ENCODE measurements around the gene MFNG.
A peak's percentile ranks its signal among the peaks of the same experiment; 100 is the strongest.

DNA sequence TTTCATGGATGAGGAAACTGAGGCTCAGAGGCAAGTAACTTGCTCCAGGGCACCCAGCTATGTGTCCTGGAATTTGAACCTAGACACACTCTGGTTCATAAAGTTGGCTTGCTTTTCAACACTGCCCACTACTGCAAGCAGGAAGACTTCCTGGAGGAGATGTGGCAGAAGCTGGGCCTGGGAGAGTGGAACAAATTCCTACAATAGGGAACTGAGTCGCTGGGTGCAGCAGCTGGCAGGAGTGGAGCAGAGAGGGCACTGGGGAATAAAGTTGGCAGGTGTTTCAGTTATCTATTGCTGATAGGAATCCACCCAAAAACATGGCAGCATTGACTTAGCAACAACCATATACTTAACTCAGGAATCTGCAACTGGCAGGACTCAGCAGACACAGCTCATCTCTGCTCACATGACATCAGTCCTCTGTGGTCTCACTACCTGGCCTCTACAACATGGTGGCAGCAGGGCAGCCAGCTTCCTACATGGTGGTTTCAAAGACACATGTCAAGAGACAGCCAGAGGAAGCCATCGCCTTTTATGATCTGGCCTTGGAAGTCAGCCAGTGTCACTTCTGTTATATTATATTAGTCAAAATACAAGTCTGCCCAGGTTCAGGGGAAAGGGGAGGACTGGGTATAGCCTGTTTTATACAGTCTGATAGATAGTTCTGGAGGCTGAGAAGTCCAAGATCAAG lies 43.6 kb upstream of the MFNG start:
- TF ChIP-seq POLR2AphosphoS5 (IDR thresholded peaks at IDR 0.05) (peak; percentile 44), POLR2A (IDR thresholded peaks at IDR 0.05) (no peak)
- TF ChIP-seq, protein P1, sequence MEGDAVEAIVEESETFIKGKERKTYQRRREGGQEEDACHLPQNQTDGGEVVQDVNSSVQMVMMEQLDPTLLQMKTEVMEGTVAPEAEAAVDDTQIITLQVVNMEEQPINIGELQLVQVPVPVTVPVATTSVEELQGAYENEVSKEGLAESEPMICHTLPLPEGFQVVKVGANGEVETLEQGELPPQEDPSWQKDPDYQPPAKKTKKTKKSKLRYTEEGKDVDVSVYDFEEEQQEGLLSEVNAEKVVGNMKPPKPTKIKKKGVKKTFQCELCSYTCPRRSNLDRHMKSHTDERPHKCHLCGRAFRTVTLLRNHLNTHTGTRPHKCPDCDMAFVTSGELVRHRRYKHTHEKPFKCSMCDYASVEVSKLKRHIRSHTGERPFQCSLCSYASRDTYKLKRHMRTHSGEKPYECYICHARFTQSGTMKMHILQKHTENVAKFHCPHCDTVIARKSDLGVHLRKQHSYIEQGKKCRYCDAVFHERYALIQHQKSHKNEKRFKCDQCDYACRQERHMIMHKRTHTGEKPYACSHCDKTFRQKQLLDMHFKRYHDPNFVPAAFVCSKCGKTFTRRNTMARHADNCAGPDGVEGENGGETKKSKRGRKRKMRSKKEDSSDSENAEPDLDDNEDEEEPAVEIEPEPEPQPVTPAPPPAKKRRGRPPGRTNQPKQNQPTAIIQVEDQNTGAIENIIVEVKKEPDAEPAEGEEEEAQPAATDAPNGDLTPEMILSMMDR (IDR thresholded peaks at IDR 0.05), result no peak

All from prostate gland (tissue), 2 donors.